Gastrocnemius medialis (tissue), 4 donors: ENCODE data around the gene KRTAP19-3.

Experiments used
- CTCF ChIP-seq, 5 experiments: fragments of 450-650 bp in 3 of 5; fragments of 200-600 bp in 2 of 5; sonication (generic) in 2 of 5; IDR thresholded peaks in 4 of 5; conservative IDR thresholded peaks in 1 of 5; 1 replicate in 4 of 5; 2 replicates in 1 of 5; pipeline ENCODE4 v1.5.1; 2016 to 2019; ENCODE audit warnings: antibody characterized with exemption in 5 of 5, mild to moderate bottlenecking in 3 of 5, moderate library complexity in 3 of 5
- POLR2A ChIP-seq, 2 donors: fragments of 450-650 bp; IDR thresholded peaks; one replicate each; pipeline ENCODE4 v1.6.1; 2017; ENCODE audit warnings: antibody characterized with exemption in 2 of 2, mild to moderate bottlenecking in 2 of 2, moderate library complexity in 2 of 2

- TF ChIP-seq CTCF (IDR thresholded peaks at IDR 0.05 in 4 of 5, conservative IDR thresholded peaks at IDR 0.05 in 1 of 5) = no peak
- no peak for TF ChIP-seq POLR2A (IDR thresholded peaks at IDR 0.05)
Observed at GRCh38 chr21:30448514-30448913, 43.3 kb downstream of the KRTAP19-3 start.
